ENCODE data around the gene EFCAB5.

Gene EFCAB5

GRCh38 chr17:30064738-30065137, 123.3 kb downstream of the EFCAB5 start:
- Histone ChIP-seq H3K27me3 (ENCODE audit: insufficient read depth, poor library complexity, severe bottlenecking) (no peaks in the 10 kb centered on the region), H3K27ac (replicated peaks) (no peak overlapping the region), H3K4me3 (replicated peaks; ENCODE audit: insufficient read depth, low read length) (no peak overlapping the region)
- no peak for DNase-seq (ENCODE audit: low read depth in 1 of 2, low spot score in 1 of 2)
- TF ChIP-seq GABPA (IDR thresholded peaks at IDR 0.05; ENCODE audit: low read depth) (no peak), POLR2AphosphoS5 (IDR thresholded peaks at IDR 0.05; ENCODE audit: low read depth) (no peak), SPI1 (IDR thresholded peaks at IDR 0.05; ENCODE audit: borderline replicate concordance, low read depth) (no peak), CTCF (IDR thresholded peaks at IDR 0.05; ENCODE audit: insufficient read depth, low read length) (no peak), REST (IDR thresholded peaks at IDR 0.05; ENCODE audit: insufficient replicate concordance, low read depth) (no peak)

- TF ChIP-seq CTCF (IDR thresholded peaks at IDR 0.05; ENCODE audit: insufficient read depth, low read length) (no peak), SPI1 (IDR thresholded peaks at IDR 0.05; ENCODE audit: borderline replicate concordance, low read depth) (no peak), POLR2AphosphoS5 (IDR thresholded peaks at IDR 0.05; ENCODE audit: low read depth) (no peak), REST (IDR thresholded peaks at IDR 0.05; ENCODE audit: insufficient replicate concordance, low read depth) (no peak), GABPA (IDR thresholded peaks at IDR 0.05; ENCODE audit: low read depth) (no peak)
- no peak for DNase-seq (ENCODE audit: low read depth in 1 of 2, low spot score in 1 of 2)
- Histone ChIP-seq H3K27me3 (ENCODE audit: insufficient read depth, poor library complexity, severe bottlenecking) (no peaks in the 10 kb centered on the region), H3K4me3 (replicated peaks; ENCODE audit: insufficient read depth, low read length) (no peak overlapping the region), H3K27ac (replicated peaks) (no peak overlapping the region)
Measured at GRCh38 chr17:30068465-30068864, 127.0 kb downstream of the EFCAB5 start.

GRCh38 chr17:30074254-30074653, 132.8 kb downstream of the EFCAB5 start:
- DNase-seq (ENCODE audit: low read depth in 1 of 2, low spot score in 1 of 2), result no peak
- H3K27me3 ChIP-seq (ENCODE audit: insufficient read depth, poor library complexity, severe bottlenecking), result no peaks in the 10 kb centered on the region
- no peak overlapping the region for H3K4me3 ChIP-seq (replicated peaks; ENCODE audit: insufficient read depth, low read length)
- TF ChIP-seq SPI1 (IDR thresholded peaks at IDR 0.05; ENCODE audit: borderline replicate concordance, low read depth) (no peak), CTCF (IDR thresholded peaks at IDR 0.05; ENCODE audit: insufficient read depth, low read length) (no peak), REST (IDR thresholded peaks at IDR 0.05; ENCODE audit: insufficient replicate concordance, low read depth) (no peak), GABPA (IDR thresholded peaks at IDR 0.05; ENCODE audit: low read depth) (no peak), POLR2AphosphoS5 (IDR thresholded peaks at IDR 0.05; ENCODE audit: low read depth) (no peak)
- H3K27ac ChIP-seq (replicated peaks), result no peak overlapping the region

Measured in HL-60 (cell line).